HG03378 (cell line): ENCODE results near the gene ZNF442.
"Not testable (repeated sequence)": the region's sequence is repeated elsewhere in the genome, so short reads cannot be mapped to it uniquely, and the experiment has no call there.

ENCODE experiments used
- ATAC-seq: cut with Tn5 transposase; IDR thresholded peaks from one replicate; pipeline ENCODE4 v1.9.1; 2021; ENCODE audit warnings: mild to moderate bottlenecking, moderate library complexity; ENCODE audit not compliant: unreplicated experiment

Gene ZNF442

GRCh38 chr19:12331211-12331941, 34.1 kb downstream of the ZNF442 start:
- no peak for ATAC-seq

GRCh38 chr19:12330340-12330739, 35.1 kb downstream of the ZNF442 start:
- ATAC-seq, result no peak

- no peak for ATAC-seq
Observed at GRCh38 chr19:12325690-12326089, 39.8 kb downstream of the ZNF442 start.

- ATAC-seq, result no peak
Observed at GRCh38 chr19:12318782-12319413, 46.6 kb downstream of the ZNF442 start.

- no peak for ATAC-seq
Observed at GRCh38 chr19:12314553-12314952, 50.9 kb downstream of the ZNF442 start.

GRCh38 chr19:12308891-12309290, 56.6 kb downstream of the ZNF442 start:
- not testable (repeated sequence) for ATAC-seq
